Colonic mucosa (tissue), 4 donors: ENCODE results near the gene OVOL1. TPM values are rescaled to one million over a fixed set of nuclear protein-coding genes. Genes with fewer than 3 reads are reported as not detected.

Experiments
- DNase-seq: peaks from one replicate; pipeline ENCODE4 v3.0.0-alpha.2; 2020
- H3K27ac ChIP-seq: fragments of 200-600 bp; one replicate; pipeline ENCODE4 v1.8.0; 2021
- H3K27me3 ChIP-seq: fragments of 200-600 bp; one replicate; pipeline ENCODE4 v1.8.0; 2021
- H3K36me3 ChIP-seq: fragments of 200-600 bp; one replicate; pipeline ENCODE4 v1.8.0; 2021
- H3K4me1 ChIP-seq: fragments of 200-600 bp; one replicate; pipeline ENCODE4 v1.8.0; 2021; ENCODE audit warnings: mild to moderate bottlenecking
- H3K4me3 ChIP-seq: fragments of 200-600 bp; one replicate; pipeline ENCODE4 v1.8.0; 2021
- H3K9ac ChIP-seq, 2 donors: one replicate each; pipeline ENCODE4 v1.7.0; 2013; ENCODE audit warnings: control low read depth in 2 of 2, low read depth in 2 of 2, low read length in 2 of 2
- H3K9me3 ChIP-seq: fragments of 200-600 bp; one replicate; pipeline ENCODE4 v1.8.0; 2021
- intact Hi-C: fragments of 100-400 bp; cut with DNase I; formaldehyde crosslinking; loops from one replicate; pipeline ENCODE4 v1.14.1; 2022
- total RNA-seq, 2 donors: library from RNA; stranded (reverse); fragmentation: NEBNext Ultra II Directional in 1 of 2; extraction: Animal tissue kit (Norgen Biotek cat#: 25700) in 1 of 2; gene quantifications; one replicate each; pipeline ENCODE4 v1.2.1, GENCODE V29; 2021
- TF ChIP-seq, protein P1 (sequence below): fragments of 200-600 bp; IDR thresholded peaks from one replicate; pipeline ENCODE4 v1.8.0; 2022; ENCODE audit warnings: antibody characterized with exemption, mild to moderate bottlenecking
- donor health status: healthy.
- donor health status: DM: no; HTN: no; CAD: no.
- donor health status: DM: no; HTN: no; CAD: no.

OVOL1 gene
- total RNA-seq, 2 donors from 2014 or later = 29.0 to 32.9 TPM

DNA sequence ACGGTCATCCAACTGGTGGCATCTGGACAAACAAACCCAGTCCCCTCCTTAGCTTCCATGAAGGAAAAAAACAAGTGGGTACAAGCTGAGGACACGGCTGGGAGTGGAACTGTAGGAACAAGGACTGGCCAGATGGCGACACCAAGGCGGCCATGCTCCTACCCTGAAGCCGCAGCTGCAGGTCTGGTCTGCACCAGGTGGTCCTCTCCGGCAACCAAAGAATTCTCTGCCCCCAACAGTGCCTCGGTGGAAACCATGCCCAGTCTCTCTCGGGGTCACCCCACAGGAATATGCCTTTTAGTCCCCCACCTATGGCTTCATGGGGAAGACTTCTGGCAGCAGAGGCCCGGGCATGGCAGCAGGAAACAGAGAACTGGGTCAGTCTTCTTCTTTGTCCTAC is 22.6 kb downstream of the OVOL1 start:
- Histone ChIP-seq H3K27ac (no peak overlapping the region), H3K4me1 (no peaks in the 10 kb centered on the region), H3K9me3 (no peaks in the 10 kb centered on the region), H3K27me3 (no peaks in the 10 kb centered on the region), H3K9ac (no peak overlapping the region), H3K36me3 (no peaks in the 10 kb centered on the region), H3K4me3 (no peak overlapping the region)
- intact Hi-C loops = no loop called here
- TF ChIP-seq, protein P1, sequence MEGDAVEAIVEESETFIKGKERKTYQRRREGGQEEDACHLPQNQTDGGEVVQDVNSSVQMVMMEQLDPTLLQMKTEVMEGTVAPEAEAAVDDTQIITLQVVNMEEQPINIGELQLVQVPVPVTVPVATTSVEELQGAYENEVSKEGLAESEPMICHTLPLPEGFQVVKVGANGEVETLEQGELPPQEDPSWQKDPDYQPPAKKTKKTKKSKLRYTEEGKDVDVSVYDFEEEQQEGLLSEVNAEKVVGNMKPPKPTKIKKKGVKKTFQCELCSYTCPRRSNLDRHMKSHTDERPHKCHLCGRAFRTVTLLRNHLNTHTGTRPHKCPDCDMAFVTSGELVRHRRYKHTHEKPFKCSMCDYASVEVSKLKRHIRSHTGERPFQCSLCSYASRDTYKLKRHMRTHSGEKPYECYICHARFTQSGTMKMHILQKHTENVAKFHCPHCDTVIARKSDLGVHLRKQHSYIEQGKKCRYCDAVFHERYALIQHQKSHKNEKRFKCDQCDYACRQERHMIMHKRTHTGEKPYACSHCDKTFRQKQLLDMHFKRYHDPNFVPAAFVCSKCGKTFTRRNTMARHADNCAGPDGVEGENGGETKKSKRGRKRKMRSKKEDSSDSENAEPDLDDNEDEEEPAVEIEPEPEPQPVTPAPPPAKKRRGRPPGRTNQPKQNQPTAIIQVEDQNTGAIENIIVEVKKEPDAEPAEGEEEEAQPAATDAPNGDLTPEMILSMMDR = no peak
- DNase-seq = no peak

DNA sequence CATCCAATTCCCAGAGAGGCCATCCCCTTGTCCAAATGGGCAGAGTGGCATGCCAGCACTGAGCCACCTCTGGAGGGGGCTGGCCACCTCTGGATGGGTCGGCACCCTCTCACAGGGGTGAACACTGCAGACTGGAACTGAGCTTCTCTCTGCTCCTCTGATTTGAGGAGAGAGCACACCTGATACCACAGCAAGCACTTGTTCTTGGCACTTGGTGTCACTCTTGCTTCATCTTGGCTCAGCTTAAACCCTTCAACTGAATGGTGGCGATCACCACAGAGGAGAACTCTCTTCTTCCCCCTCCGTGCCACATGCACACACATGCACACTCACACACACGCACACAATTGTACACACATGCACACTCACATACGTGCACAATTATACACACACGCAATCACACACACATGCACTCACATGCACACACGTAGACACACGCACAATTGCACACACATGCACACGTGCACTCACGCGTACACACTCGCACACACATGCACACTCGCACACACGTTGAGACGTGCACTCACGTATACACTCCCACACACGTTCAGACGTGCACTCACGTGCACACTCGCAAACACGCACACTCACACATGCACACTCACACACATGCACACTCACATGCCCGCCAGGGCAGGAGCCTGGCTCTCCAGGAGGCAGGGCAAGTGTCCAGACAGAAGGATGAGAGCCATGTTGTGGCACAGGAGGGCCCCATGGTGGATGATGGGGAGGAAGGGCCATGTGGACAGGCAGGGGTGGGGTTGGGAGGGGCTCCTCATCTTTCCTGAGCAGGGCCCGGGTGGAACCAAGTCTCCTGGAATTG is 23.4 kb downstream of the OVOL1 start:
- intact Hi-C loops = no loop called here
- Histone ChIP-seq H3K9ac (no peak overlapping the region), H3K27ac (no peak overlapping the region), H3K36me3 (no peaks in the 10 kb centered on the region), H3K27me3 (no peaks in the 10 kb centered on the region), H3K4me3 (no peak overlapping the region), H3K4me1 (no peaks in the 10 kb centered on the region), H3K9me3 (no peaks in the 10 kb centered on the region)
- no peak for DNase-seq
- TF ChIP-seq, protein P1 = no peak

DNA sequence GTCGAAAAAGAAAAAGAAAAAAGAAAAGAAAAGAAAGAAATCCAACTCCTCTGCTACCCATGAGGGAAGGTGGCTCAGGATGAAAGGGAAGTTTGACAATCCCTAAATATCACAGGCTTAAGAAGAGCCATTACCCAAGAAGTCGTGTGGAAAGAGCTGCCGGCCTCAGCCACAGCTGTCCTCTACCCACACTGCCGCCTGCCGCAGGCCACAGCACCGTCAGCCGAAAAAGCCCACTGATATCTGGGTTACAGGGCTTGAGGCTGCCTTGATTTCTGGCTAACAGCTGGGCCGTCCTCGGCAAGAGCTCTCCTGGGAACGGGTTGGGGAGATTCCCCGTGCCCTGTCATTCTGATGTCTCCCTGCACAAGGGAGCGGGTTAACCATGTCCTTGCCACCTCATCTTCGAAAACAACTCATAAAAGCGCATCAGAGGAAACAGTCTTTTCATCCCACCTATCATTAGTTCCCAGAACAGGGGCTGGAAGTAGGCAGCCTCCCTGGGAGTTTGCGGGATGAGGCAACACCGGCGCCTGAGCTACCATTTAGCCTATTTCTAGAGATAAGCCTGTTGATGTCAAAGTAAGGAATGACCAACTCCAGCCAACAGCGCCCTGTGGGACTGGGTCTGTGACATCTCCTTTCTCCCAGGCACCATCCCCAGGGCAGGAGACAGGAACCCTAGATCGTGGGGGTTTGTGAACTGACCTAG is 25.1 kb downstream of the OVOL1 start:
- no peak overlapping the region for H3K27ac ChIP-seq
- no peaks in the 10 kb centered on the region for H3K9me3 ChIP-seq
- DNase-seq = no peak
- H3K4me1 ChIP-seq = no peaks in the 10 kb centered on the region
- TF ChIP-seq, protein P1 = no peak
- H3K4me3 ChIP-seq = no peak overlapping the region
- H3K36me3 ChIP-seq = no peaks in the 10 kb centered on the region
- intact Hi-C loops = no loop called here
- no peak overlapping the region for H3K9ac ChIP-seq
- no peaks in the 10 kb centered on the region for H3K27me3 ChIP-seq

DNA sequence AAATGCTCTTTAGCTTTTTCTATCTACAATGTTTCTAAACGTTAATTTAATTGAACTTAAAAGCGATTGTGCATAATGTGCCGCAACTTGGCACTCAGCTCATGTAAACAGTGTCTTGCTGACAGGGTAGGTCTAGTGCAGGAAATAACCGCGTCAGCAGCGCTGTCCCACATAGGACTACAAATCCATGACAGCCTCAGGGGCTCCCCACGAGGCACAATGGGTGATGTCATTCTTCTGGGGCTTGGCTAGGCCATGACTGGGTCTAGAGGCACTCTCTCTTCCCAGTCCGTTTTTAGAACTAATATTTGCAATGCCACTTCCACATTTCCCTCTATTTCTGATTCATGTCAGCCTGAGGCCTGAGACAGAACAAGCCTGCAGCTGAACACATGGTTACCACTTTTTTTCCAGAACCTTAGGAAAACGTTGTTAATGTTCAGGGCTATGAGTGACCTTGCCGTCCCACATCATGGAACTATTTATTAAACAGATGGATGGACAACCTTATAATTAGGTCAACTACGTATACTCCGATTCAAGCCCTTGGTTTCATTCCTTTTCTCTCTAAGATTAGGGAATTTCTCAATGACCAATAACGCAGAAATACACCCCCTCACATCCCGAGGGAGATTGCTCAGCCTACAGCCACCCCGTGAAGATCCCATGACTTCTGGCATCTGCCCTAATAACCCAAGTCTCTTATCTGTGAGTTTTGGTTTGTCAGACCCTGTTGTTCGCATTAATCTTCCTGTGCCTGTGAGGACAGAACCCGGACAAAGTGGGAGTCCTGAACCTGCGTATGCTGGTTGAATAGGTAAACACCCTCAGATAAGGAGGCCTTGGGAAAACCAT is 27.5 kb downstream of the OVOL1 start:
- DNase-seq = no peak

More for the DNA sequence above, 27.5 kb downstream of the OVOL1 start:
- H3K9me3 ChIP-seq = no peaks in the 10 kb centered on the region
- no peaks in the 10 kb centered on the region for H3K27me3 ChIP-seq
- H3K4me3 ChIP-seq = no peak overlapping the region
- H3K36me3 ChIP-seq = no peaks in the 10 kb centered on the region
- no peak overlapping the region for H3K27ac ChIP-seq
- H3K9ac ChIP-seq = no peak overlapping the region
- intact Hi-C loops = no loop called here
- TF ChIP-seq, protein P1 = no peak
- no peaks in the 10 kb centered on the region for H3K4me1 ChIP-seq
